GM23338 (cell line): ENCODE results near the gene FHAD1. TPM values are rescaled to one million over a fixed set of nuclear protein-coding genes. Genes with fewer than 3 reads are reported as not detected.

Experiments used
- ATAC-seq: fragments of 200-7000 bp; cut with Tn5 transposase; 3 replicates; pipeline ENCODE4 v1.9.1; 2020
- DNase-seq: peaks from one replicate; pipeline ENCODE4 v3.0.0-alpha.2; 2015; ENCODE audit warnings: low spot score
- H2AFZ ChIP-seq: fragments of 200-600 bp; sonication (generic); 2 replicates; pipeline ENCODE4 v1.8.0; 2016; ENCODE audit warnings: antibody characterized with exemption, mild to moderate bottlenecking, moderate library complexity
- H3F3A ChIP-seq: fragments of 200-600 bp; sonication (generic); replicated peaks from 2 replicates; pipeline ENCODE4 v1.8.0; 2017; ENCODE audit warnings: antibody characterized with exemption, mixed run types, low read depth
- H3K27ac ChIP-seq: fragments of 200-600 bp; sonication (generic); 2 replicates; pipeline ENCODE4 v1.6.1; 2016; ENCODE audit warnings: low read depth
- H3K27me3 ChIP-seq: fragments of 200-600 bp; sonication (generic); 2 replicates; pipeline ENCODE4 v1.8.0; 2016; ENCODE audit warnings: mild to moderate bottlenecking, mixed run types, moderate library complexity; ENCODE audit not compliant: insufficient read depth
- H3K36me3 ChIP-seq: fragments of 200-600 bp; sonication (generic); 2 replicates; pipeline ENCODE4 v1.8.0; 2016; ENCODE audit warnings: mild to moderate bottlenecking; ENCODE audit not compliant: insufficient read depth
- H3K4me1 ChIP-seq: fragments of 200-600 bp; sonication (generic); 2 replicates; pipeline ENCODE4 v1.8.0; 2016; ENCODE audit warnings: mild to moderate bottlenecking, moderate library complexity; ENCODE audit not compliant: insufficient read depth
- H3K4me2 ChIP-seq: fragments of 200-600 bp; sonication (generic); 2 replicates; pipeline ENCODE4 v1.7.1; 2017; ENCODE audit warnings: mixed run types
- H3K4me3 ChIP-seq: fragments of 200-600 bp; sonication (generic); 2 replicates; pipeline ENCODE4 v1.6.1; 2016; ENCODE audit warnings: mixed run types
- H3K79me2 ChIP-seq: fragments of 200-600 bp; sonication (generic); replicated peaks from 2 replicates; pipeline ENCODE4 v1.8.0; 2017; ENCODE audit warnings: mild to moderate bottlenecking; ENCODE audit not compliant: insufficient read depth
- H3K9me2 ChIP-seq: fragments of 200-600 bp; sonication (generic); 2 replicates; pipeline ENCODE4 v1.8.0; 2017; ENCODE audit not compliant: insufficient read depth
- H4K20me1 ChIP-seq: fragments of 200-600 bp; sonication (generic); replicated peaks from 2 replicates; pipeline ENCODE4 v1.8.0; 2017; ENCODE audit warnings: mild to moderate bottlenecking; ENCODE audit not compliant: insufficient read depth
- H3K27ac Mint-ChIP-seq: 2 replicates; pipeline ENCODE4 v1.8.0; 2020; ENCODE audit warnings: inconsistent platforms, mild to moderate bottlenecking, moderate library complexity, mixed read lengths
- H3K27me3 Mint-ChIP-seq: 3 replicates; pipeline ENCODE4 v1.8.0; 2022; ENCODE audit warnings: low read depth, mild to moderate bottlenecking, moderate library complexity, mixed read lengths, inconsistent platforms; ENCODE audit not compliant: insufficient read depth, poor library complexity
- H3K36me3 Mint-ChIP-seq: 3 replicates; pipeline ENCODE4 v1.8.0; 2021; ENCODE audit warnings: low read depth, mild to moderate bottlenecking, inconsistent platforms, moderate library complexity, mixed read lengths
- H3K4me1 Mint-ChIP-seq: 3 replicates; pipeline ENCODE4 v1.8.0; 2020; ENCODE audit warnings: mild to moderate bottlenecking, inconsistent platforms, mixed read lengths
- H3K4me3 Mint-ChIP-seq: 3 replicates; pipeline ENCODE4 v1.8.0; 2021; ENCODE audit warnings: moderate library complexity, mild to moderate bottlenecking, inconsistent platforms, mixed read lengths
- H3K9me3 Mint-ChIP-seq: 3 replicates; pipeline ENCODE4 v1.8.0; 2020; ENCODE audit warnings: moderate library complexity, mild to moderate bottlenecking, inconsistent platforms, mixed read lengths
- CREB1 ChIP-seq: fragments of 250-450 bp; sonication (Bioruptor Pico); IDR thresholded peaks from 2 replicates; pipeline ENCODE4 v1.5.0; 2020; ENCODE audit warnings: low read depth, mild to moderate bottlenecking, moderate library complexity
- CTCF ChIP-seq, 2 experiments: fragments of 200-600 bp in 1 of 2; sonication (generic) in 1 of 2; conservative IDR thresholded peaks; 2 replicates each; pipeline versions ENCODE4 v1.5.1 to v1.6.1; 2016 to 2017; ENCODE audit warnings: antibody characterized with exemption in 2 of 2, low read depth in 2 of 2, mild to moderate bottlenecking in 2 of 2, moderate library complexity in 1 of 2
- ETS1 ChIP-seq: IDR thresholded peaks from 2 replicates; pipeline ENCODE4 v1.6.1; 2016; ENCODE audit warnings: antibody characterized with exemption
- JUNB ChIP-seq: IDR thresholded peaks from one replicate; pipeline ENCODE4 v1.6.1; 2016; ENCODE audit warnings: antibody characterized with exemption; ENCODE audit not compliant: unreplicated experiment
- NANOG ChIP-seq: IDR thresholded peaks from 2 replicates; pipeline ENCODE4 v1.6.1; 2016; ENCODE audit warnings: antibody characterized with exemption, borderline replicate concordance
- REST ChIP-seq: IDR thresholded peaks from one replicate; pipeline ENCODE4 v1.6.1; 2018; ENCODE audit warnings: antibody characterized with exemption; ENCODE audit not compliant: unreplicated experiment
- ZNF331 ChIP-seq: fragments of 250-450 bp; sonication (Bioruptor Pico); IDR thresholded peaks from 2 replicates; pipeline ENCODE4 v1.5.0; 2020; ENCODE audit warnings: low read depth, mild to moderate bottlenecking, moderate library complexity
- ZNF462 ChIP-seq: fragments of 250-450 bp; sonication (Bioruptor Pico); IDR thresholded peaks from 2 replicates; pipeline ENCODE4 v1.5.0; 2020; ENCODE audit warnings: mild to moderate bottlenecking, moderate library complexity
- polyA plus RNA-seq: library from polyadenylated mRNA; unstranded; fragments of >200 nt; fragmentation: Nextera tagmentation; extraction: Ambion mirVana; gene quantifications from 2 replicates; pipeline ENCODE4 v1.2.1, GENCODE V29; 2016
- total RNA-seq: library from RNA; depleted of rRNA; stranded (reverse); fragments of >200 nt; shearing (Covaris generic); gene quantifications from 2 replicates; pipeline ENCODE4 v1.2.3, GENCODE V29; 2014

FHAD1 gene
- total and polyA plus RNA-seq, 2 experiments from 2014 or later: 1.8 to 3.3 TPM

- Mint-ChIP-seq H3K4me3 (no peak overlapping the region), H3K27me3 (peaks cover 8% of the 10 kb centered on the region), H3K4me1 (0 out of 3 replicates have a peak, but pooled peaks cover 4% of the 10 kb centered on the region), H3K9me3 (no peaks in the 10 kb centered on the region), H3K27ac (no peak overlapping the region), H3K36me3 (no peaks in the 10 kb centered on the region)
- no peaks in the 10 kb centered on the region for H3K36me3 ChIP-seq
- no peaks in the 10 kb centered on the region for H3K27me3 ChIP-seq
- no peaks in the 10 kb centered on the region for H3K9me2 ChIP-seq
- no peak for DNase-seq
- TF ChIP-seq NANOG (no peak), CTCF (conservative IDR thresholded peaks at IDR 0.05; ENCODE audit: low read depth in 2 of 2) (no peak), REST (no peak), JUNB (no peak), ZNF331 (no peak), CREB1 (no peak), ETS1 (no peak)
- no peaks in the 10 kb centered on the region for H4K20me1 ChIP-seq
- no peak; the same call in 2 of the 3 replicates for ATAC-seq
- no peaks in the 10 kb centered on the region for H3F3A ChIP-seq
- no peak overlapping the region for H2AFZ ChIP-seq
- H3K4me1 ChIP-seq: no peaks in the 10 kb centered on the region
- no peak overlapping the region for H3K27ac ChIP-seq
- no peak overlapping the region for H3K4me3 ChIP-seq
- H3K4me2 ChIP-seq: no peak overlapping the region
- H3K79me2 ChIP-seq: no peaks in the 10 kb centered on the region
Observed at GRCh38 chr1:15350151-15350550, 103.1 kb downstream of the FHAD1 start.

- Histone ChIP-seq H2AFZ (no peak overlapping the region), H3F3A (no peaks in the 10 kb centered on the region), H3K27me3 (no peaks in the 10 kb centered on the region), H3K9me2 (no peaks in the 10 kb centered on the region), H4K20me1 (no peaks in the 10 kb centered on the region), H3K36me3 (no peaks in the 10 kb centered on the region), H3K4me1 (no peaks in the 10 kb centered on the region), H3K4me3 (no peak overlapping the region), H3K27ac (no peak overlapping the region), H3K79me2 (no peaks in the 10 kb centered on the region), H3K4me2 (no peak overlapping the region)
- Mint-ChIP-seq H3K4me1 (0 out of 3 replicates have a peak, but pooled peaks cover 4% of the 10 kb centered on the region), H3K27ac (no peak overlapping the region), H3K4me3 (no peak overlapping the region), H3K36me3 (no peaks in the 10 kb centered on the region), H3K9me3 (no peaks in the 10 kb centered on the region), H3K27me3 (peaks cover 8% of the 10 kb centered on the region)
- ATAC-seq (no peak), DNase-seq (no peak)
- no peak for TF ChIP-seq ZNF462 (CRISPR knock-in tag)
Observed at GRCh38 chr1:15350551-15351200, 103.7 kb downstream of the FHAD1 start.
